ENCODE results near the gene RFXANK.

RFXANK gene

GRCh38 chr19:19224852-19225494, 32.9 kb downstream of the RFXANK start:
- no peak for TF ChIP-seq GLIS3 (CRISPR knock-in tag; IDR thresholded peaks at IDR 0.05)
- no peak for TF ChIP-seq CREB5 (CRISPR knock-in tag; IDR thresholded peaks at IDR 0.05; ENCODE audit: low read depth)
- TF ChIP-seq BACH2 (CRISPR knock-in tag; IDR thresholded peaks at IDR 0.05; ENCODE audit: borderline replicate concordance): no peak
- no peak for TF ChIP-seq ZFP3 (CRISPR knock-in tag; IDR thresholded peaks at IDR 0.05)
- no peak for TF ChIP-seq TSHZ2 (CRISPR knock-in tag; IDR thresholded peaks at IDR 0.05)
- no peak for TF ChIP-seq ISL1 (CRISPR knock-in tag; IDR thresholded peaks at IDR 0.05)
- no peak for TF ChIP-seq PPARA (CRISPR knock-in tag; IDR thresholded peaks at IDR 0.05; ENCODE audit: borderline replicate concordance)
- no peak for TF ChIP-seq OSR1 (CRISPR knock-in tag; IDR thresholded peaks at IDR 0.05)
- no peak for TF ChIP-seq SNAI2 (CRISPR knock-in tag; IDR thresholded peaks at IDR 0.05)
- TF ChIP-seq ZNF565 (CRISPR knock-in tag; conservative IDR thresholded peaks at IDR 0.05; ENCODE audit: low read depth): no peak
- TF ChIP-seq ZFP30 (CRISPR knock-in tag; IDR thresholded peaks at IDR 0.05): no peak
- TF ChIP-seq PATZ1 (CRISPR knock-in tag; IDR thresholded peaks at IDR 0.05; ENCODE audit: borderline replicate concordance): no peak
- TF ChIP-seq TCF4 (CRISPR knock-in tag; IDR thresholded peaks at IDR 0.05; ENCODE audit: borderline replicate concordance): no peak
- ATAC-seq: no peak

GRCh38 chr19:19226204-19226603, 34.1 kb downstream of the RFXANK start:
- TF ChIP-seq ZFP30 (CRISPR knock-in tag; IDR thresholded peaks at IDR 0.05) (no peak), PATZ1 (CRISPR knock-in tag; IDR thresholded peaks at IDR 0.05; ENCODE audit: borderline replicate concordance) (no peak), ZNF70 (CRISPR knock-in tag; IDR thresholded peaks at IDR 0.05) (no peak), ISL1 (CRISPR knock-in tag; IDR thresholded peaks at IDR 0.05) (no peak), TOX (CRISPR knock-in tag; IDR thresholded peaks at IDR 0.05; ENCODE audit: borderline replicate concordance) (no peak), CREB5 (CRISPR knock-in tag; IDR thresholded peaks at IDR 0.05; ENCODE audit: low read depth) (no peak), BACH2 (CRISPR knock-in tag; IDR thresholded peaks at IDR 0.05; ENCODE audit: borderline replicate concordance) (no peak), PPARA (CRISPR knock-in tag; IDR thresholded peaks at IDR 0.05; ENCODE audit: borderline replicate concordance) (no peak), GLIS3 (CRISPR knock-in tag; IDR thresholded peaks at IDR 0.05) (no peak)

GRCh38 chr19:19226663-19227062, 34.6 kb downstream of the RFXANK start:
- no peak for ATAC-seq
- TF ChIP-seq ZNF565 (CRISPR knock-in tag; conservative IDR thresholded peaks at IDR 0.05; ENCODE audit: low read depth) (no peak), CREB5 (CRISPR knock-in tag; IDR thresholded peaks at IDR 0.05; ENCODE audit: low read depth) (no peak), ARNTL (CRISPR knock-in tag; IDR thresholded peaks at IDR 0.05; ENCODE audit: borderline replicate concordance, low read depth) (no peak), PPARA (CRISPR knock-in tag; IDR thresholded peaks at IDR 0.05; ENCODE audit: borderline replicate concordance) (no peak), ZNF70 (CRISPR knock-in tag; IDR thresholded peaks at IDR 0.05) (no peak), OSR1 (CRISPR knock-in tag; IDR thresholded peaks at IDR 0.05) (no peak), ZFP30 (CRISPR knock-in tag; IDR thresholded peaks at IDR 0.05) (no peak), TSHZ2 (CRISPR knock-in tag; IDR thresholded peaks at IDR 0.05) (no peak), ESRRG (CRISPR knock-in tag; IDR thresholded peaks at IDR 0.05) (no peak), ZNF8 (CRISPR knock-in tag; IDR thresholded peaks at IDR 0.05) (no peak), CSDC2 (CRISPR knock-in tag; IDR thresholded peaks at IDR 0.05) (no peak), PATZ1 (CRISPR knock-in tag; IDR thresholded peaks at IDR 0.05; ENCODE audit: borderline replicate concordance) (no peak), SNAI2 (CRISPR knock-in tag; IDR thresholded peaks at IDR 0.05) (no peak), TOX (CRISPR knock-in tag; IDR thresholded peaks at IDR 0.05; ENCODE audit: borderline replicate concordance) (no peak)

More at GRCh38 chr19:19226204-19226603, 34.1 kb downstream of the RFXANK start:
- ATAC-seq: no peak

Data from SK-N-SH treated with all-trans-retinoic acid at 6 μM for 48 hours (cell line).